ENCODE results near the gene ZNF773. TPM values are rescaled to one million over a fixed set of nuclear protein-coding genes. Genes with fewer than 3 reads are reported as not detected.
"Not testable (repeated sequence)": the region's sequence is repeated elsewhere in the genome, so short reads cannot be mapped to it uniquely, and the experiment has no call there.

The ZNF773 gene
- total and polyA plus RNA-seq, 4 donors: 2.5 to 17.0 (median 5.3) TPM

GRCh38 chr19:57512845-57513244, 13.1 kb downstream of the ZNF773 start:
- no peak overlapping the region for H3K9ac ChIP-seq (ENCODE audit: insufficient read depth in 1 of 2, low read length in 2 of 2)
- no peak overlapping the region for H3K27ac ChIP-seq (ENCODE audit: low read depth in 1 of 2, low read length in 1 of 2)
- WGBS, 2 donors: 98% methylated on average over 6 of the region's 6 CpGs
- TF ChIP-seq, protein P1, sequence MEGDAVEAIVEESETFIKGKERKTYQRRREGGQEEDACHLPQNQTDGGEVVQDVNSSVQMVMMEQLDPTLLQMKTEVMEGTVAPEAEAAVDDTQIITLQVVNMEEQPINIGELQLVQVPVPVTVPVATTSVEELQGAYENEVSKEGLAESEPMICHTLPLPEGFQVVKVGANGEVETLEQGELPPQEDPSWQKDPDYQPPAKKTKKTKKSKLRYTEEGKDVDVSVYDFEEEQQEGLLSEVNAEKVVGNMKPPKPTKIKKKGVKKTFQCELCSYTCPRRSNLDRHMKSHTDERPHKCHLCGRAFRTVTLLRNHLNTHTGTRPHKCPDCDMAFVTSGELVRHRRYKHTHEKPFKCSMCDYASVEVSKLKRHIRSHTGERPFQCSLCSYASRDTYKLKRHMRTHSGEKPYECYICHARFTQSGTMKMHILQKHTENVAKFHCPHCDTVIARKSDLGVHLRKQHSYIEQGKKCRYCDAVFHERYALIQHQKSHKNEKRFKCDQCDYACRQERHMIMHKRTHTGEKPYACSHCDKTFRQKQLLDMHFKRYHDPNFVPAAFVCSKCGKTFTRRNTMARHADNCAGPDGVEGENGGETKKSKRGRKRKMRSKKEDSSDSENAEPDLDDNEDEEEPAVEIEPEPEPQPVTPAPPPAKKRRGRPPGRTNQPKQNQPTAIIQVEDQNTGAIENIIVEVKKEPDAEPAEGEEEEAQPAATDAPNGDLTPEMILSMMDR (IDR thresholded peaks at IDR 0.05; ENCODE audit: control extremely low read depth, extremely low read depth): no peak
- H3K27me3 ChIP-seq (ENCODE audit: control insufficient read depth in 3 of 3, insufficient read depth in 3 of 3, low read length in 2 of 3): no peaks in the 10 kb centered on the region
- peaks cover 14 to 50% (median 26%) of the 10 kb centered on the region in 4 donors for H3K36me3 ChIP-seq (ENCODE audit: control insufficient read depth in 4 of 4, insufficient read depth in 4 of 4, low read length in 4 of 4)
- peaks cover 3 to 41% (median 25%) of the 10 kb centered on the region in 4 donors for H3K9me3 ChIP-seq (ENCODE audit: control insufficient read depth in 4 of 4, insufficient read depth in 3 of 4, low read length in 3 of 4)
- peak in 1 of 3 donors; percentile 28 for DNase-seq
- no peaks in the 10 kb centered on the region for H3K4me1 ChIP-seq (ENCODE audit: control insufficient read depth in 5 of 5, insufficient read depth in 5 of 5, low read length in 5 of 5)
- H3K4me3 ChIP-seq: no peak overlapping the region
- no peak for ATAC-seq (ENCODE audit: insufficient read depth, low FRiP score)

GRCh38 chr19:57515255-57515654, 15.5 kb downstream of the ZNF773 start:
- H3K9me3 ChIP-seq (ENCODE audit: control insufficient read depth in 4 of 4, insufficient read depth in 3 of 4, low read length in 3 of 4): peaks cover 0 to 34% (median 25%) of the 10 kb centered on the region in 4 donors
- no peak overlapping the region for H3K4me3 ChIP-seq
- no peak for ATAC-seq (ENCODE audit: insufficient read depth, low FRiP score)
- no peak overlapping the region for H3K27ac ChIP-seq (ENCODE audit: low read depth in 1 of 2, low read length in 1 of 2)
- no peak overlapping the region for H3K9ac ChIP-seq (ENCODE audit: insufficient read depth in 1 of 2, low read length in 2 of 2)
- H3K4me1 ChIP-seq (ENCODE audit: control insufficient read depth in 5 of 5, insufficient read depth in 5 of 5, low read length in 5 of 5): no peaks in the 10 kb centered on the region
- H3K36me3 ChIP-seq (ENCODE audit: control insufficient read depth in 4 of 4, insufficient read depth in 4 of 4, low read length in 4 of 4): peaks cover 14 to 48% (median 19%) of the 10 kb centered on the region in 4 donors
- H3K27me3 ChIP-seq (ENCODE audit: control insufficient read depth in 3 of 3, insufficient read depth in 3 of 3, low read length in 2 of 3): no peaks in the 10 kb centered on the region
- WGBS, 2 donors: 97% methylated on average over 5 of the region's 5 CpGs
- DNase-seq: no peak
- TF ChIP-seq, protein P1 (IDR thresholded peaks at IDR 0.05; ENCODE audit: control extremely low read depth, extremely low read depth): no peak

GRCh38 chr19:57518021-57518420, 18.3 kb downstream of the ZNF773 start:
- H3K27me3 ChIP-seq (ENCODE audit: control insufficient read depth in 3 of 3, insufficient read depth in 3 of 3, low read length in 2 of 3); H3K27ac ChIP-seq (ENCODE audit: low read depth in 1 of 2, low read length in 1 of 2); H3K9ac ChIP-seq (ENCODE audit: insufficient read depth in 1 of 2, low read length in 2 of 2); H3K4me3 ChIP-seq; ATAC-seq (ENCODE audit: insufficient read depth, low FRiP score); H3K4me1 ChIP-seq (ENCODE audit: control insufficient read depth in 5 of 5, insufficient read depth in 5 of 5, low read length in 5 of 5); DNase-seq: not testable (repeated sequence)
- Histone ChIP-seq H3K36me3 (ENCODE audit: control insufficient read depth in 4 of 4, insufficient read depth in 4 of 4, low read length in 4 of 4) (peaks cover 14 to 41% (median 18%) of the 10 kb centered on the region in 4 donors), H3K9me3 (ENCODE audit: control insufficient read depth in 4 of 4, insufficient read depth in 3 of 4, low read length in 3 of 4) (peaks cover 0 to 26% (median 14%) of the 10 kb centered on the region in 4 donors)
- 77 to 83% methylated on average over 4 of the region's 4 CpGs for WGBS, 2 donors

- Histone ChIP-seq H3K9ac (ENCODE audit: insufficient read depth in 1 of 2, low read length in 2 of 2) (peak within 1 kb of the TSS; percentile 76 to 89), H3K27ac (ENCODE audit: low read depth in 1 of 2, low read length in 1 of 2) (peak within 1 kb of the TSS; percentile 74 to 91), H3K36me3 (ENCODE audit: control insufficient read depth in 4 of 4, insufficient read depth in 4 of 4, low read length in 4 of 4) (peaks cover 0 to 24% (median 14%) of the 10 kb centered on the region in 4 donors), H3K4me3 (peak within 1 kb of the TSS; percentile 87), H3K27me3 (ENCODE audit: control insufficient read depth in 3 of 3, insufficient read depth in 3 of 3, low read length in 2 of 3) (no peaks in the 10 kb centered on the region), H3K9me3 (ENCODE audit: control insufficient read depth in 4 of 4, insufficient read depth in 3 of 4, low read length in 3 of 4) (peaks cover 0 to 17% (median 12%) of the 10 kb centered on the region in 4 donors), H3K4me1 (ENCODE audit: control insufficient read depth in 5 of 5, insufficient read depth in 5 of 5, low read length in 5 of 5) (peaks cover 0 to 13% (median 3%) of the 10 kb centered on the region in 5 donors)
- ATAC-seq (ENCODE audit: insufficient read depth, low FRiP score): peak; percentile 97
- 1% methylated on average over 63 to 64 of the region's 64 CpGs for WGBS, 2 donors
- TF ChIP-seq, protein P1 (IDR thresholded peaks at IDR 0.05; ENCODE audit: control extremely low read depth, extremely low read depth): no peak
- DNase-seq: peak; percentile 92 to 96 (median 93)
These were observed 27.6 kb downstream of the ZNF773 start, which contains the start of gene ZNF549 for GRCh38 chr19:57527136-57527881. ZNF549 (plus strand) TSS chr19:57527356; CDS start chr19:57527574, 218 bp downstream.
